Measurements from ENCODE around the gene PRELP.
A peak's percentile ranks its signal among the peaks of the same experiment; 100 is the strongest.

PRELP gene

DNA sequence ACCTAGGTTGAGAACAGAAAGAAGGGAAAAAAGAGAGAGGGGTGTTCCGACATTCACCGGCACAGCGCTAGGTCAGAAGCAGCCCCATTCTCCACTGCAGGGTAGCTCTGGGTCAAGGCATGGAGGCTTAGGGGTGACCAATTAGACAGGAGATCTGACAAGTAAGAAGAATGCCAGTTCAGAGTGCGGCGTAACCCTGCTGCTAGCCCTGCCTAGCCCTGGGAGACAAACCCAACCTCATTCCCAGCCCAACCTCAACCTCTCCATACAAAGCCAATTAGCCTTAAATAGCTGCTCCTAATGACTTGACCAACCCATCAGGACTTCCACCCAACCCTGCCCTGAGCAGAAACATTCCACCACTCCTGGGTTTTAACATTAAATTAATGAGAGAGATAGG is 3.4 kb downstream of the PRELP start:
- H4K91ac ChIP-seq (ENCODE audit: low read depth, low read length, poor library complexity) = no peak overlapping the region
- H3K27ac ChIP-seq (replicated peaks; ENCODE audit: low read length) = peak overlapping the region; percentile 66
- no peak overlapping the region for H2AFZ ChIP-seq (ENCODE audit: low read length)
- no peak overlapping the region for H2AK5ac ChIP-seq (ENCODE audit: low read depth, low read length)
- DNase-seq (ENCODE audit: low spot score) = no peak
- H3K27me3 ChIP-seq (ENCODE audit: control insufficient read depth in 3 of 3, insufficient read depth in 3 of 3, low read depth in 1 of 3, low read length in 3 of 3) = peaks cover 0 to 48% (median 0%) of the 10 kb centered on the region in 3 experiments
- no peak overlapping the region for H4K8ac ChIP-seq (ENCODE audit: low read depth, low read length)
- no peaks in the 10 kb centered on the region for H3K79me1 ChIP-seq (ENCODE audit: low read depth, low read length)
- no peak overlapping the region for H2BK120ac ChIP-seq (ENCODE audit: low read depth, low read length)
- no peak overlapping the region for H3K14ac ChIP-seq (ENCODE audit: low read length)
- no peak overlapping the region for H3K4me3 ChIP-seq (ENCODE audit: low read length in 2 of 2)
- no peak overlapping the region for H3K23ac ChIP-seq (ENCODE audit: low read depth, low read length, poor library complexity)
- peaks cover 6 to 20% of the 10 kb centered on the region in 2 donors for H3K4me1 ChIP-seq (ENCODE audit: control insufficient read depth in 2 of 2, insufficient read depth in 1 of 2, low read depth in 1 of 2, low read length in 2 of 2)
- H3K18ac ChIP-seq (ENCODE audit: low read length) = no peak overlapping the region
- H3K4me2 ChIP-seq (ENCODE audit: insufficient read depth, low read length, poor library complexity, severe bottlenecking) = no peak overlapping the region
- H3K9me3 ChIP-seq (replicated peaks in 1 of 2; ENCODE audit: control insufficient read depth in 2 of 2, insufficient read depth in 1 of 2, low read depth in 1 of 2, low read length in 2 of 2) = no peaks in the 10 kb centered on the region
- no peak overlapping the region for H2BK15ac ChIP-seq (ENCODE audit: low read length)
- H3K4ac ChIP-seq (ENCODE audit: low read length) = no peak overlapping the region
- no peak overlapping the region for H3K9ac ChIP-seq (ENCODE audit: low read depth, low read length, poor library complexity)
- H2BK12ac ChIP-seq (ENCODE audit: low read length) = no peak overlapping the region
- no peak overlapping the region for H2BK5ac ChIP-seq (ENCODE audit: low read length)
- H3K36me3 ChIP-seq (replicated peaks in 1 of 2; ENCODE audit: control insufficient read depth in 2 of 2, insufficient read depth in 2 of 2, low read length in 2 of 2) = no peaks in the 10 kb centered on the region
- no CpG with 5 or more reads among the region's 5 CpGs for WGBS, 2 donors (ENCODE audit: extremely low coverage in 2 of 2, insufficient read length in 2 of 2, insufficient replicate concordance in 1 of 2)

- Histone ChIP-seq H2AFZ (ENCODE audit: low read length) (no peak overlapping the region), H4K91ac (ENCODE audit: low read depth, low read length, poor library complexity) (no peak overlapping the region), H3K14ac (ENCODE audit: low read length) (no peak overlapping the region), H3K4me2 (ENCODE audit: insufficient read depth, low read length, poor library complexity, severe bottlenecking) (no peak overlapping the region), H2BK5ac (ENCODE audit: low read length) (no peak overlapping the region), H3K4me3 (ENCODE audit: low read length in 2 of 2) (no peak overlapping the region), H2BK15ac (ENCODE audit: low read length) (no peak overlapping the region), H3K9ac (ENCODE audit: low read depth, low read length, poor library complexity) (no peak overlapping the region), H3K9me3 (replicated peaks in 1 of 2; ENCODE audit: control insufficient read depth in 2 of 2, insufficient read depth in 1 of 2, low read depth in 1 of 2, low read length in 2 of 2) (no peaks in the 10 kb centered on the region), H3K18ac (ENCODE audit: low read length) (no peak overlapping the region), H3K36me3 (replicated peaks in 1 of 2; ENCODE audit: control insufficient read depth in 2 of 2, insufficient read depth in 2 of 2, low read length in 2 of 2) (no peaks in the 10 kb centered on the region), H4K8ac (ENCODE audit: low read depth, low read length) (no peak overlapping the region), H3K4ac (ENCODE audit: low read length) (no peak overlapping the region), H2BK12ac (ENCODE audit: low read length) (no peak overlapping the region), H3K79me1 (ENCODE audit: low read depth, low read length) (no peaks in the 10 kb centered on the region), H2BK120ac (ENCODE audit: low read depth, low read length) (no peak overlapping the region), H2AK5ac (ENCODE audit: low read depth, low read length) (no peak overlapping the region), H3K4me1 (ENCODE audit: control insufficient read depth in 2 of 2, insufficient read depth in 1 of 2, low read depth in 1 of 2, low read length in 2 of 2) (peaks cover 6 to 20% of the 10 kb centered on the region in 2 donors), H3K23ac (ENCODE audit: low read depth, low read length, poor library complexity) (no peak overlapping the region), H3K27me3 (ENCODE audit: control insufficient read depth in 3 of 3, insufficient read depth in 3 of 3, low read depth in 1 of 3, low read length in 3 of 3) (peaks cover 0 to 48% (median 0%) of the 10 kb centered on the region in 3 experiments), H3K27ac (replicated peaks; ENCODE audit: low read length) (no peak overlapping the region)
- no CpG with 5 or more reads among the region's 2 CpGs for WGBS, 2 donors (ENCODE audit: extremely low coverage in 2 of 2, insufficient read length in 2 of 2, insufficient replicate concordance in 1 of 2)
- no peak for DNase-seq (ENCODE audit: low spot score)
Observed at GRCh38 chr1:203479646-203480045, 4.0 kb downstream of the PRELP start.

GRCh38 chr1:203480084-203480483 is 4.5 kb downstream of the PRELP start:
- Histone ChIP-seq H2BK5ac (ENCODE audit: low read length) (no peak overlapping the region), H3K9ac (ENCODE audit: low read depth, low read length, poor library complexity) (no peak overlapping the region), H3K27ac (replicated peaks; ENCODE audit: low read length) (no peak overlapping the region), H3K18ac (ENCODE audit: low read length) (no peak overlapping the region), H3K4ac (ENCODE audit: low read length) (no peak overlapping the region), H2AFZ (ENCODE audit: low read length) (no peak overlapping the region), H3K14ac (ENCODE audit: low read length) (no peak overlapping the region), H2AK5ac (ENCODE audit: low read depth, low read length) (no peak overlapping the region), H2BK15ac (ENCODE audit: low read length) (no peak overlapping the region), H4K8ac (ENCODE audit: low read depth, low read length) (no peak overlapping the region), H3K4me3 (ENCODE audit: low read length in 2 of 2) (no peak overlapping the region), H4K91ac (ENCODE audit: low read depth, low read length, poor library complexity) (no peak overlapping the region), H2BK120ac (ENCODE audit: low read depth, low read length) (no peak overlapping the region), H3K36me3 (replicated peaks in 1 of 2; ENCODE audit: control insufficient read depth in 2 of 2, insufficient read depth in 2 of 2, low read length in 2 of 2) (no peaks in the 10 kb centered on the region), H3K23ac (ENCODE audit: low read depth, low read length, poor library complexity) (no peak overlapping the region), H3K27me3 (ENCODE audit: control insufficient read depth in 3 of 3, insufficient read depth in 3 of 3, low read depth in 1 of 3, low read length in 3 of 3) (peaks cover 0 to 44% (median 0%) of the 10 kb centered on the region in 3 experiments), H3K4me1 (ENCODE audit: control insufficient read depth in 2 of 2, insufficient read depth in 1 of 2, low read depth in 1 of 2, low read length in 2 of 2) (peaks cover 5 to 18% of the 10 kb centered on the region in 2 donors), H2BK12ac (ENCODE audit: low read length) (no peak overlapping the region), H3K79me1 (ENCODE audit: low read depth, low read length) (no peaks in the 10 kb centered on the region), H3K4me2 (ENCODE audit: insufficient read depth, low read length, poor library complexity, severe bottlenecking) (no peak overlapping the region), H3K9me3 (replicated peaks in 1 of 2; ENCODE audit: control insufficient read depth in 2 of 2, insufficient read depth in 1 of 2, low read depth in 1 of 2, low read length in 2 of 2) (no peaks in the 10 kb centered on the region)
- no peak for DNase-seq (ENCODE audit: low spot score)
- WGBS, 2 donors (ENCODE audit: extremely low coverage in 2 of 2, insufficient read length in 2 of 2, insufficient replicate concordance in 1 of 2) = no CpG with 5 or more reads among the region's 2 CpGs

DNA sequence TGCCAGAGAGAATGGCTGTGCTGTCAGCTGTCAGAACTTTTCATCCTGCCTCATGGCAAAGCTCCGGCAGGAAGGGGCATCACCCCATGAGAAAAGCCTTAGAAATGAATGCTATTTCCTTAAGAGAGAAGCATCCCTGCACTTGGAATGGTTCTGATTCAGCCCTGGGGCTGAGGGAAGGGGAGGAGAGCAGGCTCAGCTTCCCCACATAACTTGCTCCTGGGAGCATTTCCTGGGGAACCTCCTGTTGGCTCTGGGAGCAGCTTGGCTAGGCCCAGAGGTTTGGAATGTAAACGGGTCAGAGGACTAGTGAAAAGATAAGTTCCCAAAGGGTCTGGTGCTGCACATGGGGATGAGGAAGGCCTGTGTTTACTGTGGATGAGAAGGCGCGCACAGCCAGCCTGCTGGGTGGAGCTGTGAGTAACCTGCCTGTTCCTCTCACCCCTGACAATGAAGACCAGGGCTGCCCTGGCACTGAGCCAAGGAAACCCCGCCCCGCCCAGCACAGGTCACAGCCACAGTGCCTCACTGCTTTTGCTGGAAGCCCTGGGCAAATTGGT is 5.0 kb downstream of the PRELP start:
- DNase-seq (ENCODE audit: low spot score) = no peak
- WGBS, 2 donors (ENCODE audit: extremely low coverage in 2 of 2, insufficient read length in 2 of 2, insufficient replicate concordance in 1 of 2) = no CpG with 5 or more reads among the region's 6 CpGs
- no peak overlapping the region for H4K91ac ChIP-seq (ENCODE audit: low read depth, low read length, poor library complexity)
- H2AFZ ChIP-seq (ENCODE audit: low read length) = no peak overlapping the region
- H3K36me3 ChIP-seq (replicated peaks in 1 of 2; ENCODE audit: control insufficient read depth in 2 of 2, insufficient read depth in 2 of 2, low read length in 2 of 2) = no peaks in the 10 kb centered on the region
- peaks cover 0 to 41% (median 0%) of the 10 kb centered on the region in 3 experiments for H3K27me3 ChIP-seq (ENCODE audit: control insufficient read depth in 3 of 3, insufficient read depth in 3 of 3, low read depth in 1 of 3, low read length in 3 of 3)
- no peak overlapping the region for H3K9ac ChIP-seq (ENCODE audit: low read depth, low read length, poor library complexity)
- no peak overlapping the region for H3K4me3 ChIP-seq (ENCODE audit: low read length in 2 of 2)
- no peak overlapping the region for H2BK15ac ChIP-seq (ENCODE audit: low read length)
- H3K18ac ChIP-seq (ENCODE audit: low read length) = no peak overlapping the region
- no peak overlapping the region for H2BK12ac ChIP-seq (ENCODE audit: low read length)
- H3K4ac ChIP-seq (ENCODE audit: low read length) = no peak overlapping the region
- H3K4me1 ChIP-seq (ENCODE audit: control insufficient read depth in 2 of 2, insufficient read depth in 1 of 2, low read depth in 1 of 2, low read length in 2 of 2) = peaks cover 2 to 15% of the 10 kb centered on the region in 2 donors
- H2BK120ac ChIP-seq (ENCODE audit: low read depth, low read length) = peak overlapping the region; percentile 0
- no peak overlapping the region for H2AK5ac ChIP-seq (ENCODE audit: low read depth, low read length)
- no peak overlapping the region for H2BK5ac ChIP-seq (ENCODE audit: low read length)
- no peak overlapping the region for H3K27ac ChIP-seq (replicated peaks; ENCODE audit: low read length)
- H3K23ac ChIP-seq (ENCODE audit: low read depth, low read length, poor library complexity) = no peak overlapping the region
- H3K4me2 ChIP-seq (ENCODE audit: insufficient read depth, low read length, poor library complexity, severe bottlenecking) = no peak overlapping the region
- no peaks in the 10 kb centered on the region for H3K79me1 ChIP-seq (ENCODE audit: low read depth, low read length)
- H3K14ac ChIP-seq (ENCODE audit: low read length) = no peak overlapping the region
- no peak overlapping the region for H4K8ac ChIP-seq (ENCODE audit: low read depth, low read length)
- no peaks in the 10 kb centered on the region for H3K9me3 ChIP-seq (replicated peaks in 1 of 2; ENCODE audit: control insufficient read depth in 2 of 2, insufficient read depth in 1 of 2, low read depth in 1 of 2, low read length in 2 of 2)

Data from neuronal stem cell (in vitro differentiated cells).